ENCODE measurements around the gene TAF12. TPM values are rescaled to one million over a fixed set of nuclear protein-coding genes. Genes with fewer than 3 reads are reported as not detected.
"Not testable (repeated sequence)": the region's sequence is repeated elsewhere in the genome, so short reads cannot be mapped to it uniquely, and the experiment has no call there.

The TAF12 gene
- total RNA-seq, result 32.6 and 37.4 TPM in 2 replicates

DNA sequence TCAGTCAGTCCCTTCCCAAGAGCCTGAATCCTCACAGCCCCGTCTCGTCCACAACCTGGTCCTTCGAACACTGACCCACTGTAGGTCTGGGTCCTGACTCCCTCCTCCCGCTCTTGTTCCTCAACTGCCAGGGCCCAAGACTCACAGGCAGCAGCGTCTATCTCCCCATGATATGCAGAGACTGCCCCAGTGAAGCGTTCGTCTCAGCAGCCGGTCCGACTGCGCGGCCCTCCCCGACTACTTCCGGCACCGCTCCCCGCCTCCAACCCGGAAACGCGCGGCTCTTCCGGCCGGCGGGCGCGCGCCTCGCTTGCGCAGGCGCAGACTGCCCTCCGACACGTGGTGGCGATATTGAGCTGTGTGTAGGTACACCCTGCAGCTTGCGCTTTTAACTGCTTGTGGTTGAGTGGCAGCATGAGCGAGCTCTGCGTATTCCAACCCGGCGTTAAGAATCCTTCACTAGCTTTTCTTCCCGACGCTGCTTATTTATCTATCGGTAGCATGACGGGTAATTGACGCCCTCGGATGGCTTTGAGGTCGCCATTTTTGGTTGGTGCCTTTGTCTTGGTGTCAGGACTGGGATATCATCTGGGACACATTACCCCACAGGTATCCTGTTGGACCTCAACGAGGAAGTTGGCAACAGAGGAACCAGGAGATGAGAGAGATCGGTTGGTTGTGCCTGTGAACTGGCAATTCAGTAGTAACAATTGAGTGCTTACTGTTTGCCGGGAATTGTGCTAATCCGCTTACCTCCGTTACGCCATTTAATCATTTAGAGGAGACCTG is at the start of gene TAF12:
Gene TAF12 (minus strand): TSS at position 221 of the 789 bp plus-strand sequence. CDS start 20,986 bp downstream, outside the sequence.
- intact Hi-C loops (cut with micrococcal nuclease), result loop anchor here (1.0 to 5.0 kb wide), 11 partner anchors 25 to 539 kb away; partner anchors contain the start of genes GMEB1, TRNAU1AP and YTHDF2

- intact Hi-C loops (cut with micrococcal nuclease), result not testable (repeated sequence)
Measured at GRCh38 chr1:28691627-28692026, 48.8 kb upstream of the TAF12 start.

DNA sequence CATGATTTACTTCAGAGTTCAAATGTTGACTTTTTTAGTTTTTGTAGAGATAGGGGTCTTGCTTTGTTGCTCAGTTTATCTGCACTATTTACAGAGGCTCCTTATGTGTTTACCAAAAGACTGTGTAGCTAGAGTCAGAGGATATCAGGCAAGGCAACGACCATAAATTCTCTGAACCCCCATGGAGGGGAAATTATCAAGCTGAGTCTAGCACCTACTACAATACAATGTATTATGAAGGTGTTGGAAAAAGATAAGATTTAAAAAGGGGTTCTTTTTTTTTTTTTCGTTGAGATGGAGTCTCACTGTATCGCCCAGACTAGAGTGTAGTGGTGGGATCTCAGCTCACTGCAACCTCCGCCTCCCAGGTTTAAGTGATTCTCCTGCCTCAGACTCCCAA is 42.1 kb upstream of the TAF12 start:
- intact Hi-C loops (cut with micrococcal nuclease), result no loop called here

GRCh38 chr1:28682840-28683239 is 40.0 kb upstream of the TAF12 start:
- intact Hi-C loops (cut with micrococcal nuclease), result no loop called here

GRCh38 chr1:28680151-28680550 is 37.3 kb upstream of the TAF12 start:
- intact Hi-C loops (cut with micrococcal nuclease), result no loop called here

DNA sequence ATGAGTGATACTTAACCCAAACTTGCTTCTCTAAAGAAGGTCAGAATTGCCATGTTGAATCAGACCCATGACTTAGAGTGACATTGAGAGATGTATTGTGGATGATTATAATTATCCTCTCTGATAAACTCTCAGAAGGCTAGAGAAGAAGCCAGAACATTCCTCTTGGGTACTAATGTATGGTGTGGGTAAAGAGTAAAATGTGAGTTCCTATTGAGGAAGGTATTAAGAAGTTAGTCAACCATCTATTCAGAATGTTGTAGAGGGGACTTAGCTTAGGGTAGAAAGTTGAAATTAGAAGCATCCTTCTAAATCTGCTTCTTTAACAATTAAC is 33.0 kb upstream of the TAF12 start:
- intact Hi-C loops (cut with micrococcal nuclease), result no loop called here

GRCh38 chr1:28672971-28673370 is 30.1 kb upstream of the TAF12 start:
- intact Hi-C loops (cut with micrococcal nuclease), result not testable (repeated sequence)

DNA sequence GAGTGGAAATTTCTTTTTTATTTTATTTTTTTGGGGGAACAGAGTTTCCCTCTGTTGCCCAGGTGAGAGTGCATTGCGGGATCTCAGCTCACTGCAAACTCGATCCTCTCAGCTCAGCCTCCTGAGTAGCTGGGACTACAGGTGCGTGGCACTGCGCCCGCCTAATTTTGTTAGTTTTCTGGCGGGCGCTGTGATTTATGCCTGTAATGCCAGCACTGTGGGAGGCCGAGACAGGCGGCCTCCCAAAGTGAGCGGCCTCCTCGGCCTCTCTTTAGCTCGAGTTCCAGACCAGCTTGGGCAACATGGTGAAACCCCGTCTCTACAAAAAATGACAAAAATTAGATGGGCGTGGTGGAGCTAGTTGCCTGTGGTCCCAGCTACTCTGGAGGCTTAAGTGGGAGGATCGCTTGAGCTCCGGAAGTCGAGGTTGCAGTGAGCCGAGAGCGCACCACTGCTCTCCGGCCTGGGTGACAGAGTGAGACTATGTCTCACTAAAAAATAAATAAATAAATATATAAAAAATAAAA is 28.4 kb upstream of the TAF12 start:
- intact Hi-C loops (cut with micrococcal nuclease), result no loop called here

- intact Hi-C loops (cut with micrococcal nuclease), result loop anchor here (1.0 to 5.0 kb wide), 9 partner anchors 21 to 513 kb away; partner anchors contain the start of genes RNU11, SRSF4, TAF12 and YTHDF2
Measured at GRCh38 chr1:28668956-28669723, 26.3 kb upstream of the TAF12 start.

GRCh38 chr1:28668191-28668955 is 25.5 kb upstream of the TAF12 start, which contains the start of gene GMEB1:
Gene GMEB1, plus strand, starts transcription at chr1:28668784. Its CDS starts 14,829 bp downstream, at chr1:28683613.
- intact Hi-C loops (cut with micrococcal nuclease), result loop anchor here (1.0 to 5.0 kb wide), 6 partner anchors 20 to 514 kb away; partner anchors contain the start of genes RNU11, SRSF4, TAF12 and YTHDF2

GRCh38 chr1:28666806-28667205 is 23.9 kb upstream of the TAF12 start:
- intact Hi-C loops (cut with micrococcal nuclease), result loop anchor here (5.0 kb wide), 1 partner anchor 515 kb away; the partner anchor contains the start of gene SRSF4

GRCh38 chr1:28663871-28664470 is 21.1 kb upstream of the TAF12 start:
- intact Hi-C loops (cut with micrococcal nuclease), result no loop called here

- intact Hi-C loops (cut with micrococcal nuclease), result no loop called here
Measured at GRCh38 chr1:28656335-28656734, 13.5 kb upstream of the TAF12 start.

DNA sequence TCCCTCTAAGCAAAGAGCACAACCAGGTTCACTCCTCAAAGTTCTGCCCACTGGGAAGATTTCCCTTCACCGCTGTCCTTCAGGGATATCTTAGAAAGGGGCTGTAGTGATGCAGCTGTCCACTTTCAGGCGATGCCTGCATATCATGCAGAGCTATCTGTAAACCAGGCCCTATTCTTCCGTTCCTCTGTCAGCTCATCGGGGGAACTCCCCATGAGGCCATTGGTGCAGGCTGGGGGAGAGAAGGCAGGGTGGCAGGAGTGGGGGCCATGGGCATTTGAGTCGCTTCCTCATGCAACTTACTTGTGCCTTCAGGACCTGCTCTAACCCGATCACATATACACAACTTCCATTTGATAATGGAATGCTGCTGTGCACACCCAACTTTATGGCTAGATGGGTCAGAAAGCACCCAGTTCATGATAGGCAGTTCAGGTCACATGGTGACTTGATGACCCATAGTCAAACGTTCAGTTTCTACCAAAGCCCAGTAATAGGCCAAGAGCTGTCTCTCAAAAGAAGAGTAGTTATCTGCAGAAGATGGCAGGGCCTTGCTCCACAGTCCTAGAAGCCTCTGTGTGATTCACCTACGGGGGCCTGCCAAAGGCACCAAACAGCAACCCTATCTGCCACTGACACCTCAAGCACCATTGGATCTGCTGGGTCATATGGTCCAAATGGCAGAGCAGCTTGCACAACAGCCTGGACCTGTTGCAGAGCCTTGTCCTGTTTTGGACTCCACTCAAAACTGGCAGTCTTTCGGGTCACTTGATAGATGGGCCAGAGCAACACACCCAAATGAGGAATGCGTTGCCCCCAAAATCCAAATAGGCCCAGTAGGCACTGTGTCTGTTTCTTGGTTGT is 12.8 kb upstream of the TAF12 start:
- intact Hi-C loops (cut with micrococcal nuclease), result not testable (repeated sequence)

DNA sequence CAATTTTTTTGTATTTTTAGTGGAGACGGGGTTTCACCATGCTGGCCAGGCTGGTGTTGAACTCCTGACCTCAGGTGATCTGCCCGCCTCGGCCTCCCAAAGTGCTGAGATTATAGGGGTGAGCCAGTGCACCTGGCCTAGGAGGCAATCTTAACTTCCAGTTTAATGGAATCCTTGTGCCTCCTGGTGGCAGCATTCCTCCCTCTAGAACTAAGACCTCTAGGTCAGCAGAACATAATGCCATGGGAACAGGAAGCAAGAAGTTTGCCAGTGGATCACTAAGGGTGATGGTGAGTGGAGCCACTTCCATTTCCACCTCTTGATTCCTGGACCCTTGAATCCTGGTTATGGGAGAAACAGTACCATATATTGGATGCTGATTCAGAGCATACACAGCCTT is 11.0 kb upstream of the TAF12 start:
- intact Hi-C loops (cut with micrococcal nuclease), result not testable (repeated sequence)

DNA sequence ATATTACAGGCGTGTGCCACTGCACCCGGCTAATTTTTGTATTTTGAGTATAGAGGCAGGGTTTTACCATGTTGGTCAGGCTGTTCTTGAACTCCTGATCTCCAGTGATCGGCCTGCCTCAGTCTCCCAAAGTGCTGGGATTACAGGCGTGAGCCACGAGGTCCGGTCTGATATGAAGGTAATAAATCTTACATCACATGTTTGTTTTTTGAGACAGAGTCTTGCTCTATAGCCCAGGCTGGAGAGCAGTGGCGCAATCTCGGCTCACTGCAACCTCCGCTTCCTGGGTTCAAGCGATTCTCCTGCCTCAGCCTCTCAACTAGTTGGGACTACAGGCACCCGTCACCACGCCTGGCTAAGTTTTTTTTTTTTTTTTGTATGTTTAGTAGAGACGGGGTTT is 10.2 kb upstream of the TAF12 start:
- intact Hi-C loops (cut with micrococcal nuclease), result not testable (repeated sequence)

DNA sequence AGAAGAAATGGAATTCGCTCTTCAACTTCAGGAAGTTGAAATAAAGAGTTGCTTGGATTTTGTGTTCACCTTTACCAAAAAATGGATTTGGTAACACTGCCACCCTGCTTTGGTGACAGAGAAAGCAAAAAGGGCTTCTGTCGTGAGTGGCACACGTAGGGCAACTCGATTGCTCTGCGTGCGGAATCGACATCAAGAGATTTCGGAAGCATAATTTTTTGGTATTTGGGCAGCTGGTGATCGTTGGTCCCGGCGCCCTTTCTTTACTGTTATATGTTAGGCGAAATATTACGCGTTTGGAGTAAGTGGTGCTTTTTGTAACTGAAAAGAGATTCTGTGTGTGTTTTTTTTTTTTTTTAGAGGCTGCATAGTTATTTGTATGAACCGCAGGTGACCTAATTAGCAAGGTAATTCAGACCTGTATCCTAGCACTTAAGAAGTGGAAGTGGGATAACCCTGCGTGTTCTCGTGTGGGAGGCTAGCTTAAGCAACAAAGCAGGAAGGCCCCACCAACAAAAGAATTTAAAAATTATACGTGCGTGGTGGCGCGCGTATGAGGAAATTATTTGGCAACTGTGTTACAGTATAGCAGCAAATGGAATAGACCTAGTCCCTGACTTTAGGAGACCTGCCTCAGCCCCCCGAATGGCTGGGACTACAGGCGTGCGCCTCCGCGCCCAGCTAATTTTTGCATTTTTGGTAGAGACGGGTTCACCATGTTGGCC is 5.8 kb upstream of the TAF12 start, which contains the start of gene RNU11:
Gene RNU11 (plus strand): TSS at position 127 of the 725 bp plus-strand sequence.
- intact Hi-C loops (cut with micrococcal nuclease), result loop anchor here (1.0 to 5.0 kb wide), 10 partner anchors 20 to 976 kb away; partner anchors contain the start of genes GMEB1, IFI6, SRSF4 and STX12

DNA sequence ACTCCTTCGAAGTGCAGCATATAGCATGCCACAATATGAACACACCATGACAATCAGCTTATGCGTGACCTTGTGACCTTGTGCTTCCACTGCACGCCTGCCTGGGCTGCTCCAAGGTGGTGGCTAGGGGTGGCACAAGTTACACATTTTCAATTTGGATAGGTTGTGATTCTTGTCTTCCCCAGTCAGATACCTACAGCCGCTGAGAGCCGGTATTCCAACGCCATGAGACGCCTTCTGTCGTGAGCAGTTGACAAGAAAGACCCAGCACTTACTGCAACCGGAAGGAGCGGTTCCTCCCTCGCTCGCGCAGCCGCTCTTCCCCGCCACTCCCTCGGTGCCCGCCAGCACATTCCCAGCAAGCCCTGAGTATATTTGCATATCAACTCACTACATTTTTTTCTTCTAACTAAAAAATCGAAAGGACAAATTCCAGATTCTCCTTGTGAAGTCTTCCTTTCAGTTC is 5.2 kb upstream of the TAF12 start:
- intact Hi-C loops (cut with micrococcal nuclease), result loop anchor here (1.0 to 5.0 kb wide), 10 partner anchors 20 to 976 kb away; partner anchors contain the start of genes GMEB1, IFI6, SRSF4 and STX12
